Mesothelial cell of epicardium (in vitro differentiated cells): ENCODE measurements around the gene PCK1. TPM values are rescaled to one million over a fixed set of nuclear protein-coding genes. Genes with fewer than 3 reads are reported as not detected.
"Not testable (repeated sequence)": the region's sequence is repeated elsewhere in the genome, so short reads cannot be mapped to it uniquely, and the experiment has no call there.

Source experiments
- DNase-seq, 2 experiments: peaks; one replicate each; pipeline ENCODE4 v3.0.0; 2021; ENCODE audit warnings: low spot score in 2 of 2; ENCODE audit not compliant: unreplicated experiment in 2 of 2
- H3K27ac Mint-ChIP-seq: 2 replicates; pipeline ENCODE4 v1.8.0; 2021; ENCODE audit warnings: mixed read lengths
- H3K27me3 Mint-ChIP-seq: 2 replicates; pipeline ENCODE4 v1.8.0; 2021; ENCODE audit warnings: low read depth, mixed read lengths
- H3K36me3 Mint-ChIP-seq: 2 replicates; pipeline ENCODE4 v1.8.0; 2021; ENCODE audit warnings: mixed read lengths
- H3K4me1 Mint-ChIP-seq: 2 replicates; pipeline ENCODE4 v1.8.0; 2021; ENCODE audit warnings: mixed read lengths
- H3K4me3 Mint-ChIP-seq: 2 replicates; pipeline ENCODE4 v1.8.0; 2021; ENCODE audit warnings: mild to moderate bottlenecking, moderate library complexity, mixed read lengths
- H3K9me3 Mint-ChIP-seq: 2 replicates; pipeline ENCODE4 v1.8.0; 2021; ENCODE audit warnings: mixed read lengths
- total RNA-seq: library from RNA; stranded (reverse); gene quantifications from 3 replicates; pipeline ENCODE4 v1.2.1, GENCODE V29; 2021
- TF ChIP-seq, protein P1 (sequence below): fragments of 200-600 bp; sonication (generic); IDR thresholded peaks from one replicate; pipeline ENCODE4 v1.5.0; 2021; ENCODE audit warnings: antibody characterized with exemption; ENCODE audit not compliant: unreplicated experiment

Gene PCK1
- total RNA-seq: not detected in 3 replicates

- H3K4me1 Mint-ChIP-seq: peaks cover 3% of the 10 kb centered on the region
- H3K27me3 Mint-ChIP-seq: peaks cover 99% of the 10 kb centered on the region
- H3K27ac Mint-ChIP-seq: no peak within 1 kb of the TSS
- no peaks in the 10 kb centered on the region for H3K9me3 Mint-ChIP-seq
- DNase-seq: no peak
- no peak within 1 kb of the TSS for H3K4me3 Mint-ChIP-seq
- no peaks in the 10 kb centered on the region for H3K36me3 Mint-ChIP-seq
- TF ChIP-seq, protein P1, sequence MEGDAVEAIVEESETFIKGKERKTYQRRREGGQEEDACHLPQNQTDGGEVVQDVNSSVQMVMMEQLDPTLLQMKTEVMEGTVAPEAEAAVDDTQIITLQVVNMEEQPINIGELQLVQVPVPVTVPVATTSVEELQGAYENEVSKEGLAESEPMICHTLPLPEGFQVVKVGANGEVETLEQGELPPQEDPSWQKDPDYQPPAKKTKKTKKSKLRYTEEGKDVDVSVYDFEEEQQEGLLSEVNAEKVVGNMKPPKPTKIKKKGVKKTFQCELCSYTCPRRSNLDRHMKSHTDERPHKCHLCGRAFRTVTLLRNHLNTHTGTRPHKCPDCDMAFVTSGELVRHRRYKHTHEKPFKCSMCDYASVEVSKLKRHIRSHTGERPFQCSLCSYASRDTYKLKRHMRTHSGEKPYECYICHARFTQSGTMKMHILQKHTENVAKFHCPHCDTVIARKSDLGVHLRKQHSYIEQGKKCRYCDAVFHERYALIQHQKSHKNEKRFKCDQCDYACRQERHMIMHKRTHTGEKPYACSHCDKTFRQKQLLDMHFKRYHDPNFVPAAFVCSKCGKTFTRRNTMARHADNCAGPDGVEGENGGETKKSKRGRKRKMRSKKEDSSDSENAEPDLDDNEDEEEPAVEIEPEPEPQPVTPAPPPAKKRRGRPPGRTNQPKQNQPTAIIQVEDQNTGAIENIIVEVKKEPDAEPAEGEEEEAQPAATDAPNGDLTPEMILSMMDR: no peak
These were observed at the start of gene PCK1 for GRCh38 chr20:57560554-57561355. Gene PCK1, plus strand, starts transcription at chr20:57561110. Its CDS starts 302 bp downstream, at chr20:57561412.

DNA sequence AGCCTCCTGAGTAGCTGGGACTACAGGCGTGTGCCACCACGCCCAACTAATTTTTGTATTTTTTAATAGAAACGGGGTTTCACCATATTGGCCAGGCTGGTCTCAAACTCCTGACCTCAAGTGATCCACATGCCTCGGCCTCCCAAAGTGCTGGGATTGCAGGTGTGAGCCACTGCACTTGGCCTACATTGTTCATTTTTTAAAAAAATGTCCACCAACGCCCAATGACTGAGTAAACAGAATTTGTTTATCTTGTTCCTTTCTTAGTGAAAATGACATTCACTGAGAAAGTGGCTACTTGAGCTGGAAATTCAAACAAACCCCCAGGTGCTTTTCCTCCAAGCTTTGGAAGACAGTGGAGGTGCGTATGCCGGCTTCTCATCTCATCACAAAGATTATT lies 49.2 kb upstream of the PCK1 start:
- peaks cover 16% of the 10 kb centered on the region for H3K27me3 Mint-ChIP-seq
- not testable (repeated sequence) for DNase-seq, H3K36me3 Mint-ChIP-seq, H3K4me3 Mint-ChIP-seq, H3K4me1 Mint-ChIP-seq, H3K27ac Mint-ChIP-seq, H3K9me3 Mint-ChIP-seq

GRCh38 chr20:57512432-57512831 lies 48.5 kb upstream of the PCK1 start:
- peaks cover 20% of the 10 kb centered on the region for H3K27me3 Mint-ChIP-seq
- TF ChIP-seq, protein P1: no peak
- no peak overlapping the region for H3K27ac Mint-ChIP-seq
- no peaks in the 10 kb centered on the region for H3K9me3 Mint-ChIP-seq
- no peaks in the 10 kb centered on the region for H3K36me3 Mint-ChIP-seq
- H3K4me3 Mint-ChIP-seq: no peak overlapping the region
- peaks cover 8% of the 10 kb centered on the region for H3K4me1 Mint-ChIP-seq
- no peak for DNase-seq

- no peak for DNase-seq
- Mint-ChIP-seq H3K36me3 (no peaks in the 10 kb centered on the region), H3K4me3 (no peak overlapping the region), H3K9me3 (no peaks in the 10 kb centered on the region), H3K27ac (no peak overlapping the region), H3K27me3 (peaks cover 23% of the 10 kb centered on the region), H3K4me1 (peaks cover 8% of the 10 kb centered on the region)
- TF ChIP-seq, protein P1: no peak
These were observed 47.7 kb upstream of the PCK1 start for GRCh38 chr20:57513199-57513598.

DNA sequence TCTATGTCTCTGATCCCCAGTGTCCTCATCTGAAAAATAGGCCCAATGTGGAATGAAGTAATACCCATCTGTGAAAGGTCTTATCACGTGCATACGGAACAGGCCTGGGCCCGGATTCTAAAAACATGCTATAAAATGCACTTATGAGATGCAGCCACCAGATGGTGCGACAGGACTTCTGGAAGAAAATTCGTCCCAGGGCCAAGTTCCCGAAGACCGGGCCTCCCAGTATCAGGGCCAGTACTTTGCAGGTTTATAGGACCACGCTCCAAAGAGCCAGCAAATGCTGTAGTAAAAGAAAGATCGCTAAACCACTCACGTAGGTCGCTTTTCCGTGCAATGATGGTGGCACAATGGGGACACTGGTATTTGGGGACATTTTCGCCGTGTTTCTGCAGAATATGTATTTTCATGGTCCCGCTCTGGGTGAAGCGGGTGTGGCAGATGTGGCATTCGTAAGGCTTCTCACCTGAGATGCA lies 46.6 kb upstream of the PCK1 start:
- Mint-ChIP-seq H3K36me3 (no peaks in the 10 kb centered on the region), H3K4me1 (peaks cover 13% of the 10 kb centered on the region)
- DNase-seq: peak; percentile 43 to 70

GRCh38 chr20:57517904-57518303 lies 43.0 kb upstream of the PCK1 start:
- Mint-ChIP-seq H3K27me3 (peaks cover 54% of the 10 kb centered on the region), H3K27ac (no peak overlapping the region), H3K4me1 (peaks cover 11% of the 10 kb centered on the region), H3K9me3 (no peaks in the 10 kb centered on the region), H3K36me3 (no peaks in the 10 kb centered on the region), H3K4me3 (no peak overlapping the region)
- TF ChIP-seq, protein P1: no peak
- DNase-seq: no peak

More for the DNA sequence above, 46.6 kb upstream of the PCK1 start:
- TF ChIP-seq, protein P1: peak; percentile 86
- H3K4me3 Mint-ChIP-seq: no peak overlapping the region
- no peaks in the 10 kb centered on the region for H3K9me3 Mint-ChIP-seq
- no peak overlapping the region for H3K27ac Mint-ChIP-seq
- peaks cover 26% of the 10 kb centered on the region for H3K27me3 Mint-ChIP-seq
